Measurements from ENCODE around the gene GULP1. TPM values are rescaled to one million over a fixed set of nuclear protein-coding genes. Genes with fewer than 3 reads are reported as not detected.

GULP1 gene
- polyA plus RNA-seq, 1 donor (not counting 4 experiments of a cell fraction or from before 2014, with no cell fraction given) = 11.7 TPM

DNA sequence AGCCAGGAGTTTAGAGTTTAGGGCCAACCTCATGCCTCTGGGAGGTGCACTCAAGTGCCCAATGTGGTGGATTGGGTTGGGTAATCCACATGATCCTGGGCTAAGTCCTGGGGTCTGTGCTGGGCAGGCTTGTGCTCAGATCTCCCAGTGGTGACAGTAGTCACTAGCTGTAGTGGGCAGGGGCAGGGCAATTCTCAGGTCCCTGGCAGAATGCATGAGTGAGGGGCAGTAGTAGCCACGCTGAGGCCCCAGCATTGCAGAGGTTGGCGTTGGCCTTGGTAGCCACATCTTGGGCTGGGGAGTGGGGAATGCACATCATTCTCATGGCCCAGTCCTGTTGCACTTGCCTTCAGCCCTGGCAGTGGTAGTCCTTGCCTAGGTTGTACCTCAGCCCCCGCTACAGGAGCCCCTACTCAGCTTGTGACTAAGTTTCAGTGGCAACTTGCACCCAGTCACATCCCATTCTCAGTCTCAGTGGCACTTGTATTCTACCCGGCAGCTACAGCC, 269.9 kb downstream of the GULP1 start:
- no peaks in the 10 kb centered on the region for H3K9me3 ChIP-seq (ENCODE audit: control insufficient read depth, low read depth, low read length)
- dilution Hi-C loops (cut with MboI; ENCODE audit: extremely low pct_ligation_motif_present, low sequenced_read_pairs) = no loop called here
- FAIRE-seq = no peak
- H3K27ac ChIP-seq (ENCODE audit: control insufficient read depth, insufficient read depth, low read length) = no peak overlapping the region
- H3K4me3 ChIP-seq (ENCODE audit: control insufficient read depth in 2 of 3, extremely low read depth in 1 of 3, insufficient read depth in 2 of 3, low read depth in 1 of 3, low read length in 3 of 3) = no peak overlapping the region
- no peaks in the 10 kb centered on the region for H3K36me3 ChIP-seq (ENCODE audit: control insufficient read depth in 2 of 2, extremely low read depth in 1 of 2, insufficient read depth in 2 of 2, low read length in 2 of 2)
- no peaks in the 10 kb centered on the region for H4K20me1 ChIP-seq (ENCODE audit: control insufficient read depth, extremely low read depth, insufficient read depth, low read length)
- no peaks in the 10 kb centered on the region for H3K27me3 ChIP-seq (ENCODE audit: control insufficient read depth, extremely low read depth, insufficient read depth, low read length)
- TF ChIP-seq, protein P1, sequence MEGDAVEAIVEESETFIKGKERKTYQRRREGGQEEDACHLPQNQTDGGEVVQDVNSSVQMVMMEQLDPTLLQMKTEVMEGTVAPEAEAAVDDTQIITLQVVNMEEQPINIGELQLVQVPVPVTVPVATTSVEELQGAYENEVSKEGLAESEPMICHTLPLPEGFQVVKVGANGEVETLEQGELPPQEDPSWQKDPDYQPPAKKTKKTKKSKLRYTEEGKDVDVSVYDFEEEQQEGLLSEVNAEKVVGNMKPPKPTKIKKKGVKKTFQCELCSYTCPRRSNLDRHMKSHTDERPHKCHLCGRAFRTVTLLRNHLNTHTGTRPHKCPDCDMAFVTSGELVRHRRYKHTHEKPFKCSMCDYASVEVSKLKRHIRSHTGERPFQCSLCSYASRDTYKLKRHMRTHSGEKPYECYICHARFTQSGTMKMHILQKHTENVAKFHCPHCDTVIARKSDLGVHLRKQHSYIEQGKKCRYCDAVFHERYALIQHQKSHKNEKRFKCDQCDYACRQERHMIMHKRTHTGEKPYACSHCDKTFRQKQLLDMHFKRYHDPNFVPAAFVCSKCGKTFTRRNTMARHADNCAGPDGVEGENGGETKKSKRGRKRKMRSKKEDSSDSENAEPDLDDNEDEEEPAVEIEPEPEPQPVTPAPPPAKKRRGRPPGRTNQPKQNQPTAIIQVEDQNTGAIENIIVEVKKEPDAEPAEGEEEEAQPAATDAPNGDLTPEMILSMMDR (optimal IDR thresholded peaks at IDR 0.05 in 1 of 3, IDR thresholded peaks at IDR 0.05 in 1 of 3, conservative IDR thresholded peaks at IDR 0.05 in 1 of 3; ENCODE audit: extremely low read depth in 1 of 3, insufficient read depth in 2 of 3, low read length in 3 of 3) = no peak
- no peak for TF ChIP-seq EZH2 (IDR thresholded peaks at IDR 0.05; ENCODE audit: low read length)
- H3K4me2 ChIP-seq (ENCODE audit: control insufficient read depth, extremely low read depth, insufficient read depth, low read depth, low read length) = no peak overlapping the region
- H3K4me1 ChIP-seq (ENCODE audit: control insufficient read depth, extremely low read depth, insufficient read depth, low read length) = no peaks in the 10 kb centered on the region
- H3K9me1 ChIP-seq (ENCODE audit: control insufficient read depth, extremely low read depth, insufficient read depth, low read length) = no peaks in the 10 kb centered on the region
- DNase-seq (ENCODE audit: low read depth, low spot score) = no peak
- no peaks in the 10 kb centered on the region for H3K79me2 ChIP-seq (ENCODE audit: control insufficient read depth, insufficient read depth, low read length)
- H2AFZ ChIP-seq (ENCODE audit: control insufficient read depth, low read length) = no peak overlapping the region
- H3K9ac ChIP-seq (ENCODE audit: control insufficient read depth, extremely low read depth, insufficient read depth, low read length) = no peak overlapping the region

DNA sequence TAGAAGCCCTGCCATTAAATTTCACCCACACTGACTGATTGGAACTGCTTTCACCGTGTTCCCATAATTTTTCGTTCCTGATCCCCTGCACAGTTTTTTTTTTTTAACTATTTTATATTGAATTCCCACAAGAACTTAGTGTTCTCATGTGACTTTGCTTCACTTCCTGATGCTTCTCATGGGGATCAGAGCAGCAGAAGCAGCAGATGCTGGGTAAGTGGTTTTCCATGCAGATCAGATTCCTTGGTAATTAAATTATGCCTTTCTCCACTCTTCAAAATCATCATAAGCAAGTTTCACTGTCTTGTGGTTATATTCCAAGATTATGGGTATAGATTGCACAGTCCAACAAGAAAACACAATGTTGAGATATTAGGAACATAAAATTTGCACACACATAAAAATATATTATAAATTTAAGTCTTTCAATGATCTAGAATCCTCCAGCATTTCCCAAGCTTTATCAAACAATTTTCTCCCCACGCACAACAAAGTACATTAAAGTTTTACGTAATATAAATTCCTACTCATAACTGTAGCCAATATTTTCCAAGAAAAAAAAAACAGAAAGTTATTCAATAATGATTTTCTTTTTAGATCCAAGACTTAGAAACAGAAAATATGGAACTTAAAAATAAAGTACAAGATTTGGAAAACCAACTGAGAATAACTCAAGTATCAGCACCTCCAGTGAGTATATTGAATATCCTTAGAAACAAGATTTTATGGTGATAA, 277.9 kb downstream of the GULP1 start:
- FAIRE-seq (no peak), DNase-seq (ENCODE audit: low read depth, low spot score) (no peak)
- Histone ChIP-seq H3K4me3 (ENCODE audit: control insufficient read depth in 2 of 3, extremely low read depth in 1 of 3, insufficient read depth in 2 of 3, low read depth in 1 of 3, low read length in 3 of 3) (no peak overlapping the region), H3K27me3 (ENCODE audit: control insufficient read depth, extremely low read depth, insufficient read depth, low read length) (no peaks in the 10 kb centered on the region), H3K27ac (ENCODE audit: control insufficient read depth, insufficient read depth, low read length) (no peak overlapping the region), H4K20me1 (ENCODE audit: control insufficient read depth, extremely low read depth, insufficient read depth, low read length) (no peaks in the 10 kb centered on the region), H3K36me3 (ENCODE audit: control insufficient read depth in 2 of 2, extremely low read depth in 1 of 2, insufficient read depth in 2 of 2, low read length in 2 of 2) (no peaks in the 10 kb centered on the region), H3K9me3 (ENCODE audit: control insufficient read depth, low read depth, low read length) (no peaks in the 10 kb centered on the region), H3K9ac (ENCODE audit: control insufficient read depth, extremely low read depth, insufficient read depth, low read length) (no peak overlapping the region), H3K4me1 (ENCODE audit: control insufficient read depth, extremely low read depth, insufficient read depth, low read length) (no peaks in the 10 kb centered on the region), H3K79me2 (ENCODE audit: control insufficient read depth, insufficient read depth, low read length) (no peaks in the 10 kb centered on the region), H3K4me2 (ENCODE audit: control insufficient read depth, extremely low read depth, insufficient read depth, low read depth, low read length) (no peak overlapping the region), H3K9me1 (ENCODE audit: control insufficient read depth, extremely low read depth, insufficient read depth, low read length) (no peaks in the 10 kb centered on the region), H2AFZ (ENCODE audit: control insufficient read depth, low read length) (no peak overlapping the region)
- TF ChIP-seq, protein P1 (optimal IDR thresholded peaks at IDR 0.05 in 1 of 3, IDR thresholded peaks at IDR 0.05 in 1 of 3, conservative IDR thresholded peaks at IDR 0.05 in 1 of 3; ENCODE audit: extremely low read depth in 1 of 3, insufficient read depth in 2 of 3, low read length in 3 of 3) = no peak
- TF ChIP-seq EZH2 (IDR thresholded peaks at IDR 0.05; ENCODE audit: low read length) = no peak
- dilution Hi-C loops (cut with MboI; ENCODE audit: extremely low pct_ligation_motif_present, low sequenced_read_pairs) = no loop called here
